HepG2 (cell line): Measurements from ENCODE around the gene RASSF9. TPM values are rescaled to one million over a fixed set of nuclear protein-coding genes. Genes with fewer than 3 reads are reported as not detected.
A peak's percentile ranks its signal among the peaks of the same experiment; 100 is the strongest.

Experiments
- ATAC-seq: fragments of 200-7000 bp; cut with Tn5 transposase; 3 replicates; pipeline ENCODE4 v1.9.1; 2020; ENCODE audit warnings: mild to moderate bottlenecking, moderate library complexity
- BruUV-seq: library from RNA; stranded (reverse); fragments of 400-500 nt; replicated peaks from 2 replicates; lab custom pipeline; 2021; lab: Mats Ljungman, UMichigan
- CTCF ChIA-PET: fragments of 300-600 bp; formaldehyde crosslinking; extraction: SDS; loops from one replicate; lab custom pipeline; 2021; ENCODE audit warnings: low total read pairs, inconsistent platforms, low intra/inter-chr PET ratio; lab: Yijun Ruan, JAX
- POLR2A ChIA-PET: fragments of 350-600 bp; sonication (Branson Sonifier 250); formaldehyde crosslinking; loops from one replicate; lab custom pipeline; 2020; ENCODE audit warnings: antibody characterized with exemption, inconsistent platforms; lab: Yijun Ruan, JAX
- DNase-seq: peaks from one replicate; pipeline ENCODE4 v3.0.0-alpha.2; 2015; ENCODE audit warnings: low spot score
- FAIRE-seq: peaks from 3 replicates; lab custom pipeline; 2011; peaks lifted over from hg19 to GRCh38; lab: Jason Lieb, UNC
- H2AFZ ChIP-seq: one replicate; pipeline ENCODE4 v1.6.1; 2011; ENCODE audit warnings: low read length, inconsistent platforms
- H3K27ac ChIP-seq: fragments of 300-600 bp; 3 replicates; pipeline ENCODE4 v1.8.0; 2011; ENCODE audit warnings: mixed run types, mild to moderate bottlenecking, mixed read lengths, low read length, inconsistent platforms; ENCODE audit not compliant: insufficient read depth; ENCODE audit errors: extremely low read length
- H3K27me3 ChIP-seq, 2 experiments: fragments of 200-600 bp in 1 of 2; 2 replicates in 1 of 2; 3 replicates in 1 of 2; pipeline versions ENCODE4 v1.6.0 to v1.8.0; 2011; ENCODE audit warnings: low read length in 2 of 2, mild to moderate bottlenecking in 2 of 2, moderate library complexity in 2 of 2, inconsistent platforms in 1 of 2; ENCODE audit not compliant: insufficient read depth in 2 of 2, control insufficient read depth in 1 of 2
- H3K36me3 ChIP-seq, 2 experiments: fragments of 200-600 bp in 1 of 2; replicated peaks in 1 of 2; 2 replicates in 1 of 2; 3 replicates in 1 of 2; pipeline versions ENCODE4 v1.5.1 to v1.8.0; 2011; ENCODE audit warnings: low read length in 2 of 2, inconsistent platforms in 1 of 2; ENCODE audit not compliant: insufficient read depth in 2 of 2, control insufficient read depth in 1 of 2
- H3K4me1 ChIP-seq: 2 replicates; pipeline ENCODE4 v1.5.1; 2012; ENCODE audit warnings: low read length, inconsistent platforms; ENCODE audit not compliant: insufficient read depth
- H3K4me2 ChIP-seq: 2 replicates; pipeline ENCODE4 v1.6.0; 2011; ENCODE audit warnings: low read depth, low read length, inconsistent platforms
- H3K4me3 ChIP-seq, 3 experiments: fragments of 200-600 bp in 1 of 3; sonication (generic), shearing (Covaris generic) in 1 of 3; replicated peaks in 1 of 3; 2 replicates each; pipeline ENCODE4 v1.5.1; 2011 to 2016; ENCODE audit warnings: low read length in 3 of 3, inconsistent platforms in 2 of 3, low read depth in 2 of 3, mild to moderate bottlenecking in 2 of 3, control low read depth in 1 of 3, mixed read lengths in 1 of 3; ENCODE audit not compliant: insufficient read depth in 1 of 3
- H3K79me2 ChIP-seq: one replicate; pipeline ENCODE4 v1.6.1; 2011; ENCODE audit warnings: low read length, inconsistent platforms; ENCODE audit not compliant: insufficient read depth
- H3K9ac ChIP-seq: 2 replicates; pipeline ENCODE4 v1.6.0; 2011; ENCODE audit warnings: mild to moderate bottlenecking, low read depth, low read length, inconsistent platforms; ENCODE audit not compliant: insufficient read depth
- H3K9me3 ChIP-seq: 2 replicates; pipeline ENCODE4 v1.5.1; 2012; ENCODE audit warnings: mild to moderate bottlenecking, low read length
- H4K20me1 ChIP-seq: 2 replicates; pipeline ENCODE4 v1.6.0; 2011; ENCODE audit warnings: inconsistent platforms, mild to moderate bottlenecking, low read length, moderate library complexity; ENCODE audit not compliant: insufficient read depth
- AGO2 ChIP-seq: fragments of 200-400 bp; formaldehyde crosslinking; optimal IDR thresholded peaks from 2 replicates; pipeline ENCODE3; 2017; ENCODE audit warnings: mild to moderate bottlenecking, low read depth, low read length, moderate library complexity
- SRSF9 ChIP-seq: fragments of 200-400 bp; formaldehyde crosslinking; IDR thresholded peaks from 2 replicates; pipeline ENCODE4 v1.6.1; 2018; ENCODE audit warnings: borderline replicate concordance, mild to moderate bottlenecking, low read depth, low read length; ENCODE audit not compliant: insufficient read depth, poor library complexity, severe bottlenecking
- TEAD3 ChIP-seq: optimal IDR thresholded peaks from 2 replicates; pipeline ENCODE3; 2016; ENCODE audit warnings: borderline replicate concordance
- ZFP36L1 ChIP-seq: sonication (generic); formaldehyde crosslinking; IDR thresholded peaks from 2 replicates; pipeline ENCODE4 v1.8.0; 2022; ENCODE audit warnings: mild to moderate bottlenecking, missing genetic modification reagents, moderate library complexity
- ZHX1 ChIP-seq: sonication (generic); formaldehyde crosslinking; IDR thresholded peaks from 2 replicates; pipeline ENCODE4 v1.8.1; 2022; ENCODE audit warnings: low read depth, mild to moderate bottlenecking, missing genetic modification reagents
- ZNF143 ChIP-seq: sonication (generic); formaldehyde crosslinking; IDR thresholded peaks from 2 replicates; pipeline ENCODE4 v1.4.0; 2020; ENCODE audit warnings: missing genetic modification reagents
- ZNF503 ChIP-seq: sonication (generic); formaldehyde crosslinking; IDR thresholded peaks from 2 replicates; pipeline ENCODE4 v1.4.0; 2020; ENCODE audit warnings: missing genetic modification reagents
- WGBS: methylation state at CpG from one replicate; pipeline ENCODE4 v1.1.6; 2017; ENCODE audit warnings: low lambda C conversion rate; 5-methylcytosine and 5-hydroxymethylcytosine counted together
- in situ Hi-C: cut with HindIII; loops from 2 replicates; pipeline ENCODE4 v1.10.0; 2017; ENCODE audit warnings: low pct_unique_long_range_greater_than_20kb; ENCODE audit not compliant: extremely low pct_ligation_motif_present
- intact Hi-C: fragments of 100-400 bp; cut with micrococcal nuclease; formaldehyde crosslinking; loops from one replicate; pipeline ENCODE4 v1.10.0; 2022; ENCODE audit not compliant: unreplicated experiment
- polyA plus RNA-seq, 8 experiments: library from polyadenylated mRNA; depleted of rRNA in 3 of 8; stranded (reverse) in 7 of 8; unstranded in 1 of 8; fragments of >200 nt; fragmentation: Illumina TruSeq in 4 of 8; extraction: Trizol in 4 of 8; gene quantifications; 2 replicates each; pipeline versions ENCODE4 v1.2.1 to v1.2.3, GENCODE V29; 2011 to 2016; ENCODE audit warnings: low read depth in 4 of 8, missing spikeins in 1 of 8, mixed read lengths in 1 of 8; ENCODE audit not compliant: insufficient read depth in 1 of 8
- total RNA-seq, 5 experiments: library from RNA; depleted of rRNA; stranded (reverse); fragments of >200 nt; fragmentation: Illumina TruSeq; extraction: Trizol; gene quantifications; 2 replicates each; pipeline ENCODE4 v1.2.3, GENCODE V29; 2016; ENCODE audit warnings: low read depth in 1 of 5

The RASSF9 gene
- total and polyA plus RNA-seq, 2 of the 13 experiments (the other 11 are each of a cell fraction or from before 2014, with no cell fraction given): not detected

- ATAC-seq (no peak), FAIRE-seq (no peak), DNase-seq (no peak)
- POLR2A ChIA-PET: no interaction called here
- intact Hi-C loops: no loop called here
- CTCF ChIA-PET: no interaction called here
- BruUV-seq: no TSS peak
- H3K4me3 ChIP-seq: no peak overlapping the region
- H3K79me2 ChIP-seq: no peaks in the 10 kb centered on the region
- no peaks in the 10 kb centered on the region for H3K27me3 ChIP-seq
- in situ Hi-C loops: no loop called here
- no peaks in the 10 kb centered on the region for H3K36me3 ChIP-seq
- no peak overlapping the region for H3K27ac ChIP-seq
- WGBS: 5% methylated on average over 4 of the region's 4 CpGs
- TF ChIP-seq AGO2: no peak
- no peak for TF ChIP-seq ZFP36L1 (CRISPR knock-in tag)
- TF ChIP-seq ZHX1 (CRISPR knock-in tag): no peak
- no peak overlapping the region for H2AFZ ChIP-seq
- H3K9ac ChIP-seq: no peak overlapping the region
- no peak overlapping the region for H3K4me2 ChIP-seq
- no peaks in the 10 kb centered on the region for H4K20me1 ChIP-seq
- peaks cover 12% of the 10 kb centered on the region for H3K4me1 ChIP-seq
- no peaks in the 10 kb centered on the region for H3K9me3 ChIP-seq
Measured at GRCh38 chr12:85823436-85824180, 12.6 kb downstream of the RASSF9 start.

- under 1% methylated on average over 5 of the region's 5 CpGs for WGBS
- no peak overlapping the region for H3K27ac ChIP-seq
- peaks cover 12% of the 10 kb centered on the region for H3K4me1 ChIP-seq
- H3K4me3 ChIP-seq: no peak overlapping the region
- DNase-seq (peak; percentile 56), FAIRE-seq (no peak), ATAC-seq (peak; percentile 91)
- no peak overlapping the region for H3K9ac ChIP-seq
- no peaks in the 10 kb centered on the region for H3K36me3 ChIP-seq
- no peaks in the 10 kb centered on the region for H3K27me3 ChIP-seq
- CTCF ChIA-PET: no interaction called here
- BruUV-seq: no TSS peak
- 0 out of 2 replicates have a peak overlapping the region, but pooled peaks have one; percentile 2 for H3K4me2 ChIP-seq
- H3K79me2 ChIP-seq: no peaks in the 10 kb centered on the region
- intact Hi-C loops (no loop called here), in situ Hi-C loops (no loop called here)
- no peak overlapping the region for H2AFZ ChIP-seq
- POLR2A ChIA-PET: interaction anchor here (1.4 kb wide), 1 partner anchor 14 kb away, joined by 5 read pairs; the partner anchor contains the start of gene RASSF9
- H3K9me3 ChIP-seq: no peaks in the 10 kb centered on the region
- H4K20me1 ChIP-seq: no peaks in the 10 kb centered on the region
- TF ChIP-seq SRSF9 (no peak), ZNF503 (CRISPR knock-in tag) (peak; percentile 63; the same call in 1 of the 2 replicates), TEAD3 (CRISPR knock-in tag) (peak; percentile 65), ZNF143 (CRISPR knock-in tag) (no peak)
Measured at GRCh38 chr12:85821759-85822158, 14.4 kb downstream of the RASSF9 start.
